GM12801 (cell line): ENCODE results near the gene KRCC1.

Source experiments
- TF ChIP-seq, protein P1 (sequence below): IDR thresholded peaks from one replicate; pipeline ENCODE4 v1.5.1; 2011; ENCODE audit warnings: control low read depth; ENCODE audit not compliant: insufficient read length; ENCODE audit errors: extremely low read depth

Gene KRCC1

GRCh38 chr2:88055371-88056128, at the start of gene KRCC1:
Gene KRCC1 (minus strand): TSS chr2:88055783. CDS start chr2:88028563, 27,220 bp downstream.
- TF ChIP-seq, protein P1, sequence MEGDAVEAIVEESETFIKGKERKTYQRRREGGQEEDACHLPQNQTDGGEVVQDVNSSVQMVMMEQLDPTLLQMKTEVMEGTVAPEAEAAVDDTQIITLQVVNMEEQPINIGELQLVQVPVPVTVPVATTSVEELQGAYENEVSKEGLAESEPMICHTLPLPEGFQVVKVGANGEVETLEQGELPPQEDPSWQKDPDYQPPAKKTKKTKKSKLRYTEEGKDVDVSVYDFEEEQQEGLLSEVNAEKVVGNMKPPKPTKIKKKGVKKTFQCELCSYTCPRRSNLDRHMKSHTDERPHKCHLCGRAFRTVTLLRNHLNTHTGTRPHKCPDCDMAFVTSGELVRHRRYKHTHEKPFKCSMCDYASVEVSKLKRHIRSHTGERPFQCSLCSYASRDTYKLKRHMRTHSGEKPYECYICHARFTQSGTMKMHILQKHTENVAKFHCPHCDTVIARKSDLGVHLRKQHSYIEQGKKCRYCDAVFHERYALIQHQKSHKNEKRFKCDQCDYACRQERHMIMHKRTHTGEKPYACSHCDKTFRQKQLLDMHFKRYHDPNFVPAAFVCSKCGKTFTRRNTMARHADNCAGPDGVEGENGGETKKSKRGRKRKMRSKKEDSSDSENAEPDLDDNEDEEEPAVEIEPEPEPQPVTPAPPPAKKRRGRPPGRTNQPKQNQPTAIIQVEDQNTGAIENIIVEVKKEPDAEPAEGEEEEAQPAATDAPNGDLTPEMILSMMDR, result no peak

GRCh38 chr2:88100489-88100858, 44.9 kb upstream of the KRCC1 start:
- TF ChIP-seq, protein P1, result no peak

DNA sequence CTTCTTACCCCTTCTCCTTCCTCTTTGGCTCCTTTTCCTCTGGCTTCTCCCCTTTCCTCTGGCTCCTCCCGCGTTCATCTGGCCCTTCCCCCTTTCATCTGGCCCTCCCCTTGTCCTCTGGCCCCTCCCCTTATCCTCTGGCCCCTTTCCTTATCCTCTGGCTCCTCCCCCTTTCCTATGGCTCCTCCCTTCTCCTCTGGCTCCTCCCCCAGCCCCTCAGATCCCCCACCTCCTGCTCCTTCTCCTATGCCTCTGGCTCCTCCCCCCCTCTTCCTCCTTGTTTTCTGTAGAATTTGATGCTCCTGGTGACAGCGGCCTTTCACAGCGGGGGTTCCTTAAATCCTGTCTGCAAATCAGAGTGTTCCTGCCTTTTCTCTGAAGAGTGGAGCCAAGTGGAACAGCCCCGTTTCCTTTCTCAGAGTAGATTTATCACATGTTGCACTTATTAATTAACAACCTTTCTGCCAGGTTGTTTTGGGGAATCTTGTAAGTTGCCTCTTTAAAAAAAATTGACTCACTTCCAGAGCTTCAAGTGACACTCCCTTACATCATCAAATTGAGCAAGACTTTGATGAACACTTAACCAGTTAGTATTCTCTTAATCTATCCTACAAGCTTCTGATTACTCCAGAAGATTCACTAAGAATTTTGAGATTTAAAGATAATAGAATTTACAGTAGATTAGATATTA, 44.4 kb upstream of the KRCC1 start:
- TF ChIP-seq, protein P1, result no peak

DNA sequence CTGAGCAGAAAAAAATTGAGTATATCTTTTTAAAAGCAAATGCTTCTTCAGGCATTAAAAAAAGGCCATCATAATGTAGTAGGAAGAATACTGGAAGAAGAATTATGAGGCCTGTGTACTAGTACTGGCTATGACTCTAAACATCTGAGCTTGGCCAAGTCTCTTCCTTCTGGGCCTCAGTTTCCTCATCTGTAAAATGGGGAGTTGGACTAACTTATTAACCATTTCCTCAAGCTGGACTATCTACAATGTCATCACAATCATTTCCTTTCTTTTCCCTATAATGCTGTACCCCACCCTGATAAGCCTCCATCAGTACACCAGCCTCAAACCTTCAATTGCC, 42.9 kb upstream of the KRCC1 start:
- TF ChIP-seq, protein P1, result no peak

- TF ChIP-seq, protein P1, result no peak
Observed at GRCh38 chr2:88097891-88098557, 42.4 kb upstream of the KRCC1 start.

- TF ChIP-seq, protein P1, result no peak
Observed at GRCh38 chr2:88097192-88097591, 41.6 kb upstream of the KRCC1 start.

DNA sequence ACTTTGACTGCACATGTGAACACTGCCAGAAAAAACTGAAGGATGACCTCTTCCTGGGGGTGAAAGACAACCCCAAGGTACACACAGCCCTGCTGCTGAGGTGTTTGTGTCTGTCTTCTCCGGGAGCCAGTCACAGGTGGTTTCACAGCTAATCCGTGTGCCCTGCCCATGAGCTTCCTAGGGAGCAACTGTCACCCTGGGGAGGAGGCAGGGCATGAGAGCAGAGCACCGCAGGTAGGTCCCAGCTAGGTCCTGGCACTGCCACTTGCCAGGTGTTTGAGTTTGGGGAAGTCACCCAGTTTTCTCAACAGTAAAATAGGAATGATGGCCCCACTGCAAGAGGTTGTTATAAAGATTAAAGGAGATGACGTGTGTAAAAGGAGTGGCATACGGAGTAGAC, 41.1 kb upstream of the KRCC1 start:
- TF ChIP-seq, protein P1, result no peak
